ENCODE results near the gene YIF1B.
"Not testable (repeated sequence)": the region's sequence is repeated elsewhere in the genome, so short reads cannot be mapped to it uniquely, and the experiment has no call there.

YIF1B gene

GRCh38 chr19:38261942-38262341, 53.8 kb downstream of the YIF1B start:
- H3K36me3 Mint-ChIP-seq (ENCODE audit: insufficient read depth); H3K4me3 Mint-ChIP-seq; ATAC-seq (replicated peaks; ENCODE audit: extremely low read depth, poor library complexity, severe bottlenecking); H3K9me3 Mint-ChIP-seq; DNase-seq (ENCODE audit: low spot score in 2 of 2); H3K27ac Mint-ChIP-seq (ENCODE audit: low read depth): not testable (repeated sequence)
- Mint-ChIP-seq H3K27me3 (peaks cover 40% of the 10 kb centered on the region), H3K4me1 (peaks cover 21% of the 10 kb centered on the region)

DNA sequence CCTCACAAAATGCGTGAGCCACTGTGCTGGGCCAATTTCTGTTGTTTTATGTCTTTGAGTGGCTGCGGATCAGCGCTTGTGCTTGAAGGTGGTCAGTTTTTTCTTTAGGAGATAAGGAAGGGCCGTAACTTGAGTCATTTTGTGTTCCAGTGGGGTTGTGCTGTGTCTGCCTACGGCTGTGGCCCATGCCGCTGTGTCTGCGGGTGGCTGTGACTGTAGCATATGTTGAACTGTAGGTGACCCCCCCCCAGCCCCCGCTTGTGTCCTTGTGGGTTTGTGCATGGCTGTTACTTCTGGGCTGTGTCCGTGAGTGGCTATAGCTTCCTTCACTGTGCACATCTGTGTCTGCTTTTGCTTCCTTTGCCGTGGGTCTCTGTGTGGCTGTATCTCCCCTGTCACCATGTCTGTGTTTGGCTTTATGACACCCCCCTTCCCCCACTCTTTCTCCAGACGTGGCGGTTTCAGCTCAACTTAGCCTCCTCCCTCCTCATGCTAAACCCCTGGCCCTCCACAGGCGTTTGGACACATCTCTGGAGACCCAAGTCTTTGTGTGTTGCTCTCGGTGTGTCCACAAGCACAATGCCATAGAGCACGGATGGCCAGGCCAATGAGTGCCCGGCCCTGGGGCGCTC, 60.2 kb downstream of the YIF1B start:
- Mint-ChIP-seq H3K36me3 (ENCODE audit: insufficient read depth) (peaks cover 4% of the 10 kb centered on the region), H3K9me3 (no peaks in the 10 kb centered on the region), H3K27ac (ENCODE audit: low read depth) (no peak overlapping the region), H3K27me3 (peaks cover 47% of the 10 kb centered on the region), H3K4me1 (no peaks in the 10 kb centered on the region), H3K4me3 (no peak overlapping the region)
- DNase-seq (ENCODE audit: low spot score in 2 of 2) (no peak), ATAC-seq (replicated peaks; ENCODE audit: extremely low read depth, poor library complexity, severe bottlenecking) (peak; percentile 19)

- Mint-ChIP-seq H3K4me1 (no peaks in the 10 kb centered on the region), H3K27ac (ENCODE audit: low read depth) (no peak overlapping the region), H3K4me3 (no peak overlapping the region), H3K9me3 (no peaks in the 10 kb centered on the region), H3K36me3 (ENCODE audit: insufficient read depth) (peaks cover 2% of the 10 kb centered on the region), H3K27me3 (peaks cover 47% of the 10 kb centered on the region)
- ATAC-seq (replicated peaks; ENCODE audit: extremely low read depth, poor library complexity, severe bottlenecking): no peak
- no peak for DNase-seq (ENCODE audit: low spot score in 2 of 2)
Observed at GRCh38 chr19:38253788-38254187, 62.0 kb downstream of the YIF1B start.

Measured in central memory CD8-positive, alpha-beta T cell (primary cell).